Stimulated activated CD8-positive, alpha-beta memory T cell treated with anti-CD3 and anti-CD28 coated beads, Interleukin-15, amount 100 ng/mL, for 48 hours (primary cell): ENCODE data around the gene ATF6.
"Not testable (repeated sequence)": the region's sequence is repeated elsewhere in the genome, so short reads cannot be mapped to it uniquely, and the experiment has no call there.

Experiments
- DNase-seq, 2 donors: peaks; one replicate each; pipeline ENCODE4 v3.0.0-alpha.2; 2020; ENCODE audit warnings: low read depth in 2 of 2

The ATF6 gene

DNA sequence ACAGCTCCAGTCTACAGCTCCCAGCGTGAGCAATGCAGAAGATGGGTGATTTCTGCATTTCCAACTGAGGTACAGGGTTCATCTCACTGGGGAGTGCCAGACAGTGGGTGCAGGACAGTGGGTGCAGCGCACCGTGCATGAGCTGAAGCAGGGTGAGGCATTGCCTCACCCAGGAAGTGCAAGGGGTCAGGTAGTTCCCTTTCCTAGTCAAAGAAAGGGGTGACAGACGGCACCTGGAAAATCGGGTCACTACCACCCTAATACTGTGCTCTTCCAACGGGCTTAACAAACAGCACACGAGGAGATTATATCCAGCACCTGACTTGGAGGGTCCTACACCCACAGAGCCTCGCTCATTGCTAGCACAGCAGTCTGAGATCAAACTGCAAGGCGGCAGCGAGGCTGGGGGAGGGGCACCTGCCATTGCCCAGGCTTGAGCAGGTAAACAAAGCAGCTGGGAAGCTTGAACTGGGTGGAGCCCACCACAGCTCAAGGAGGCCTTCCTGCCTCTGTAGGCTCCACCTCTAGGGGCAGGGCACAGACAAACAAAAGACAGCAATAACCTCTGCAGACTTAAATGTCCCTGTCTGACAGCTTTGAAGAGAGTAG, 66.3 kb downstream of the ATF6 start:
- DNase-seq = not testable (repeated sequence)

DNA sequence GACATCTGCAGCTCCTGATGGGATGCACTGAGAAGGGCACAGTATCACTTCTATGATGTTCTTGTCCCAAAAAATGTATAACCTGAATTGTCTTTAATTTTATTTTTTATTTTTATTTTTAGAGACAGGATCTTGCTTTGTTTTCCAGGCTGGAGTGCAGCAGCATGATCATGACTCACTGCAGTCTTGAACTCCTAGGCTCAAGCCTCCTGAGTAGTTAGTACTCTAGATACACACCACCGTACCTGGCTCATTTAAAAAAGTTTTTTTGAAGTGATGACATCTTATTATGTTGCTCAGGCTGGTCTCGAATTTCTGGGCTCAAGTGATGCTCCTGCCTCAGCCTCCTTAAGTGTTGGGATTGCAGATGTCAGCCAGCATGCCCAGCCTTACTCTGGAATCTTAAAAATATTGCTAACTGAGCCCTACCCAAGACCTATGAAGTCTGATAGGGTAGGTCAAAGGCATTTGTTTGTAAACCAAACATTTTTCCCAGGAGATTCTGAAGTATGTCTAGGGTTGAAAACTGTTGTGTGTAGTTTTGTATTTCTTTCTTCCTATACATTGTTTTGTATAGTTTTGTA, 68.9 kb downstream of the ATF6 start:
- DNase-seq = no peak

DNA sequence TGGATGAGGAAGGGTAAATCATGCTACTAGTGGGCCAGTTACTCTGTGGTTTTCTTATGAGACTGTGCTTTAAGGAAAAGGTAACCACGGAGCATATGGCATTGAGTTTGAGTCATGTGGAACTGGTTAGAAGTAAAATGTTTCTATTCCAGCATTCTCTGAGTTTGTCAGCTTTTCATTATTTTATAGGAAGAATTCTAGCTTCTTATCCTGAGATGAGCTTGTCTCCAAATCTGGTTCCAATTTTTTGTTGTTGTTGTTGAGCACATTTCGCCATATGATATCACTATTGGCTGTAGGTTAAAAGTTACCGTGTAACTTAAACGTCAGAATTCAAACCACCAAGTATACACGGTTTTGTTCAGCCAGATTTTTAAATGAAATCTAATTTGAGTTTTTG, 69.9 kb downstream of the ATF6 start:
- no peak for DNase-seq

DNA sequence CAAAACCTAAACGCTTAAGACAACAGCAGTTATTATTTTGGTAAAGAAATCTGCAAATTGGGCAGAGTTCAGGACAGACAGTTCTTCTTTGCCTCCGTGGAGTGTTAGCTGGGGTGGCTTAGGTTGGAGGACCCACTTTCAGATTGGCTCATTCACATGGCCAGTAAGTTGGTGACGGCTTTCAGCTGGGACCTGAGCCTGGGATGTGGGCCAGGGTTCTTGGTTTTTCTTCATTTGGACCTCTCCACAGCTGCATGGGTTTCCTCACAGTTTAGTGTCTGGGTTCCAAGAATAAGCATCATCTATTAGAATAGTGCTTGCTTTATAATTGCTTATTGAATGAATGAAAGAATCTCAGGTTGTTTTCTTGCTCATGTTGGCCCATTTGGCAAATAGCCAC, 72.2 kb downstream of the ATF6 start:
- DNase-seq = no peak

DNA sequence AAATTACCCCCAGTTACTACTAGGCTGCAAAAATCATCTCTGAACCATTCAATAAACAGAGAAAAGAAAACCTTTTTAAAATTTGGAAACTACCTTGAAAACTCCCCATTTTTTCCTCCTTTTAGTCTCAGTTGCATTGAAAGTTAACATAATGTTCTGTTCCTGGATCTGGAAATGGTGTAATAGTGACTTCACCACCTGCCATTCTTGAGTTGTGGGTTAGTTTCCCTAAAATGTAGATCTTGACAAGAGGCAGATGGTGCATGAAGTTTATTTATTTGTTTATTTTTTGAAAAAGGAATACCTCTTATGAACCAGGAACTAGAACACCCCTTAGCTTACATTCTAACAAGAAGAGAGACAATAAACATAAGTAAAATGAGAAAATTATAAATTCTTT, 72.8 kb downstream of the ATF6 start:
- no peak for DNase-seq

DNA sequence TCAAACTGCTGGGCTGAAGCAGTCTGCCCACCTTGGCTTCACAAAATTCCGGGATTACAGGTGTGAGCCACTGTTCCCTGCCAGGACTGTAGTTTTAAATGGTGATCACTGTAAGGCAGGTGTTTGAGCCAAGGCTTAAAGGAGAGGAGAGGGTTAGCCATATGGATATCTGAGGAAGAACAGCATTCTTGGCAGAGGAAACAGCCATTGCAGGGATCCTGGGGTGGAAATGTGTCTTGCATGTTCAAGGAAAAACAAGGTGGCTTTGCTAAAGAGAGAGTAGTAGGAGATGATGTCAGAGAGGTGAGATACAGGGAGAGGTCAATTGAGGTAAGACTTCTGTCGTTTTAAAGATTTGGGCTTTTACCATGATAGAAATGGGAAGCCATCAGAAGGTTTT, 73.5 kb downstream of the ATF6 start:
- DNase-seq = no peak

DNA sequence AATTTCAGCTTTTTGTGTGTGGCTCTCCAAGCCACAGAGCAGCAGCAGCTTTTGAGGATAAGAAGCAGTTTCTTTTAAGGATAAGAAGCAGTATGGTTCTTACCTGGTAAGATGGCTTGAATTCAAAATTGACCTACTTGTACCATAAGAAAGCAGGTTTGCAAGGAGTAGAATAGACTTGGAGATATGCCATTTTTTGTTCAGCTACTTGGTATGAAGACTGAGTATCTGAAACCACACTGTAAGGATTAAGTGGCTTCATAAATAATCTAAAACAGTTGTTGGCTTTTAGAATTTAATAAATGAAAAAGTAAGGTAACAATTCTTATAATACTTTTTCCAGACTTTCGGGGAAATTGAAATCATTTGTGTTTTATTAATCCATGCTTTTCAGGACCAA, 74.2 kb downstream of the ATF6 start:
- DNase-seq = no peak

DNA sequence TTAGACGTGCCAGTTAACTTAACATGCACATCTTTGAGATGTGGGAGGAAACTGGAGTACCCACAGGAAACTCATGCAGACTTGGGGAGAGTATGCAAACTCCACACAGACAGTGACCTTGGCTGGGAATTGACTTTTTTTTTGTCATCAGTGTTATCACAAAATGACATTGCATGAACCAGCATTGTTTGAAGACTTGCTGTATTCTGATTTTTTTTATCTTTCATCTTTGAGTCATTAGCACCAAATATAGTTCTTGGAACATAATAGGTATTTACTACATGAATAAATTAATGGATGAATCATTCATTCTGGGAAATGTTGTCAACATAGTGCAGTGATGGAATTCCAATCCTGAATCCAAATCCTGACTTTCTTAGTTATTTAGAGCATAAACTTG, 77.0 kb downstream of the ATF6 start:
- DNase-seq = no peak

DNA sequence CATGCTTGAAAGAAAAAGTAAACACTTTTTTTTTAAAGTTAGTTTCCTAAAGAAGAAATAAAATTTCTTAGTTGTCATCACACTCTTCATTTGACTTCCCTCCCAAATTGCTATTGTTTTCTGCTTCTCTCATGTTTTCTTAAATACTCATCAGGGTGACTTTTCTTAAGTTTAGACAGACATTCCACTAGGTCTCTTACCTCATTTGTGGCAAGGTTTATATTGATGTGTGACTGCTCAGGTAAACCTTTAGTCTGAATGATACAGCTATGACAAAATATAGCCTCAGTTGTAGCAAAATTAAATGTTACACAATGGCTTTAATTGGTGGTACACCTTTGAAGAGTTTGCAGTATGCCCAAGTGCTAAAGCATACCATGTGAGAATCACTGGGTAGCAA, 78.6 kb downstream of the ATF6 start:
- no peak for DNase-seq

DNA sequence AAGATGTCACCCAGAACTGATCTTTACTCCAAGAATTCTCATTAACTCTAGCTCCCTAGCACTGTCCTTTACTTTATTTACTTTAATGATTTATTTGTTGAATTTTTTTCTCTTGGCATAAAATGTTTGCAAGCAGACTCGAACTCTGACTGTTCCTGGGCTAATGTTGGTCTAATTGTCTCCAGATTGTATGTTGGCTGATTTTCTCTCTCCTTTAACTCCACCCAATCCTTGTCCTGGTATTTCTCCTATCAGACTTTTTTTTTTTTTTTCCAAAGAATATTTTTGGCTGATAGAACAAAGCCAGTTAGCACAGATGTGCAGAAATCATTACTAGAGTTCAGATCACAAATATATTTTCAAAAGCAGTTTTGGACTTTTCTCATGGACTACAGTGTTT, 82.6 kb downstream of the ATF6 start:
- DNase-seq = no peak

DNA sequence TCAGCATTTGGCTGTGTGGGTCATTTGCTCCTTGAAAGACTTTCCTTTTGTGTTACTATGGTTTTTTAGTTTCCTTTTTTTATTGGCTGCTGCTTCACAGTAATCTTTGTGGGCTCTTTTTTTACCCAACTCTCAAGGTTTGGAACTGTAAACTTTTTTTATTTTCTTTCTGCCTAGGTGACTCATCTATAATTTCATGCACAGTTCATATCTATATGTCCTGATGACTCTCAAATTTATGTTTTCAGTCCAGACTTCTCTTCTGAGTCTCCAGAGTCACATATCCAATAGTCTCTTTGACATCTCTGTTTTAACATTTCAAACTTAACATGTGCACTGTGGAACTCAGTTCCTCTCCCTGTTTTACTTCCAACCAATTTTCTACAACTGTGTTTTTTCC, 83.4 kb downstream of the ATF6 start:
- no peak for DNase-seq

DNA sequence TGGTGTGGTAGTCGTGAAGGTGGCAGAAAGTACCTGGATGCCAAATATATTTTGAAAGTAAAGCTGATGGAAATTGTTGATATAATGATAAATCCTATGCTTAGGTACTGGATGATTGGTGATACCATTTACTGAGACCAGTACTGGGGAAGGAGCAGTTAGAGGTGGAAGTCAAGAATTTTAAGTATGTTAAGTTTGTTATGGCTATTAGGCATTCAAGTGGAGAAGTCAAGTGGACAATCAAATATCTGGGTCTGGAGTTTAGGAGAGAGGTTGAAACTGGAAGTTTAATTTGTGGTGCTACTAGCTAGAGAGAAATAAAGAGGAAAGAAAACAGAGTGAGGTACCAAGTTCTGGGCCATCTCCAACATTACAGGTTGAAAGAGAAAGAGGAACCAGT, 89.1 kb downstream of the ATF6 start:
- no peak for DNase-seq

DNA sequence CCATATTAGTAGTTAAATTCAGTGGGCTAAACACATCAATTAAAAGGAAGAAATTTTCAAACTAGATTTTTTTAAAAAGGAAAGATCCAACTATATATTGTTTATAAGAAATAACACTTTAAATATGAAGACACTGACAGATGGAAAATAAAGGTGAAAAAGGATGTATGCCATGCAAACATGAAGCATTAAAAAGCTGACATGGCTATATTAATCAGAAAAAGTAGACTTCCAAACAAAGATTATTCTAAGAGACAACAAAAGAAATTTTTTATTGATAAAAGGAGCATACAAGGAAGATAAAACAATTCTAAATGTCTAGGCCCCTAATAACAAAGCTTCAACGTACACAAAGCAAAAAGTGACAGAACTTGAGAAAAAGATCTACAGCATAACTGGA, 92.2 kb downstream of the ATF6 start:
- no peak for DNase-seq

DNA sequence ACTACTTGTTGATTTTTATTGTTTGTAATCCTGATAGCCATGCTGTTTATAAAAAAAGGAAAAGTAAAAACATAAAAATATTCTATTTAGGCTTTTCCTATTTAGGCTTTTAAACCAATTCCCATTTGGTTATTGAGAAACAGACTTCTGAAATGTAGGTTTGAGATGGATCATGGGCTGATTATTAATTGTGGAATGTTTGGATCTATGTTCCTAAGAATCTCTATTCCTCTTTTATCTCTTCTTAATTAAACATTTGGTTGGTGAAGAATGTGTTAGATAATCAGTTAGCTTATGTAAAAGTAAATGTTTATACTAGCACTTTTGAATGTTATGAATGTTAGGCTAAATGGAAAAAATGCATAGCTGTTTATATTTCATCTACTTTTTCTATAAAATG, 97.4 kb downstream of the ATF6 start:
- no peak for DNase-seq

DNA sequence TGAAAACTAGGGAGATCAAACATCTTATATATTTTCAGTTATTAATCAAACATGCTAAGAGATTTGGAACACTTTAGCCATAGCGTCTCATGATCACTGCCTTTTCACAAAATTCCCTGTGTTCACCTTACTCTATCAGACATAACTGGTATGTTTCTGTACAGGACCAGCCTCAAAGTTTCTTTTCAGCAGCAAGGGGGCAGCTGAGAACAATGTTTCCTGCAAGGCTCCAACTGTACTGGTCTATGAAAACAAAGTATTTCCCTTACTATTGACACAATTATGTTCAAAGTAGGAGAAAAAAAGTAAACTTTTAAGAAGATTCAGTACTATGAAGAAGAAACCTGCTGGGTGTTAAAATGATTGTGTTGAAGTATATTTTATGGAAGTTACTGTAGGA, 98.5 kb downstream of the ATF6 start:
- no peak for DNase-seq

DNA sequence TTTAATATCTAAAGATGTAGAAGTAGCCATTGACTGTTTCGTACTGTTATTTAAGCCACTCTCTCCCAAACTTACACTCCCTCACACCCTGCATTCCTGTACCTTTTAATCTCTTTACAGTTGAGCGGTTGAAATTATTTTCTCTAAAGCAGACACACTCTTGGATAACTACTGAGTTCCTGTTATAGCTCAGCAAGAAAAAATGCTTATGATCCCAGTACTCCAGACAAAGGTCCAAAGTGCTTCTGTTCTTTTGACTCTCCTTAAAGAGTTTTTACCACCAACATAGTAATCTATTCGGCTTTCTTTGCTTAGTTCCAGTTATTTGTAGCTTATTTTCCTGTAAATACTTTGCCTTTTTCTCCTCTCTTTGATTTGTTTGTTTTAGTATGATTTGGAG, 100.1 kb downstream of the ATF6 start:
- DNase-seq = no peak

DNA sequence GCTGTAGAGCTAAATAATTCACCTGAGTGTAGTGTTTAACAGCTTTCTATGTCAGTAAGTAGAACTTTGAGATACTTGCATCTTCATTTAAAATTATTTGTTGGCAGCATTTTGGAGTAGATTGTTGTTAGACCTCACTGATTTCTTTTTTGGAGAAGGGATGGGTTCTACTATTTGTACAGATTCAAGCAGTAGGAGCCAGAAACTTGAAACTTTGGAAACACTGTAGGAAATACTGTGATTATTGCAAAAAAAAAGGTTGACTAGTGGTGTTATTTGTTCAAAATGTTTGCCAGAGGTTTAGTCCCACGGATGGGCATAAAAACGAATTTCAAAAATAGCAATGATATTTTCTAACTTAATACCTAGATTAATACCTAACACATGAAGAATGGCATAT, 102.7 kb downstream of the ATF6 start:
- no peak for DNase-seq

DNA sequence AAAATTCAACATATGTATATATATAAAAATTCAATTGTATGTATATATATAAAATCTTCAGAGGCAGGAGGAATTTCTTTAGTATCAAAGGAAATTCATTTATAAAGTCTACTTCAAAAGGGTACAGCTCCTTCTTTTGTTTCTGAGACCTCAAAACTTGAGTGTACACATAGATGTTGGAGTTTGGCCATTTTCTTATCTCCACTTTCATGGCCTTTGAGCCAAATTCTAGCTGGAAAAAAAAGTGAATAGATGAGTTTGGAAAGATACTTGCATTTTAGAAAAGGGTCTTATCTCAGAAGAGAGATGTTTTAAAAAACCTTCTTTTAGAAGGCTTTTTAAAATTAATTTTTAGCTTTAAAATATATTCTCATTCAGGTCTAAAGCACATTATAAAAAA, 103.2 kb downstream of the ATF6 start:
- DNase-seq = no peak

DNA sequence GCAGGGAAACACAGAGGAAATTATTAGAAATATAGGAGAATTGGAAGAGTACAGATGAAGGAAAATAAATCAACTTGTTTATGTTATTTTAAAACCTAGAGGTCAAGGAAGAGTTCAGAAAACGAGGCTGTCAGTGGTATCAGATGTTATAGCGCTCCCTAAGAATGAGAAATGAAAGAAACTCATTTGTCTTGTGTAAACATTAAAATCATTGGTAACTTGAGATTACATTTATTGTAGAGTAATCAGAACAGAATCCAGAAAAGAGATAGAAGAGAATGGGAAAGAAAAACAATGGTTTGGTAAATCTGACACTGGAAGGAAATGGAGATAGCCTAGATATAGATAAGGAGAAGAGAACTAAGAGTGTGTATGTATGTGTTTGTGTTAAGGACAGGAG, 106.4 kb downstream of the ATF6 start:
- DNase-seq = no peak

DNA sequence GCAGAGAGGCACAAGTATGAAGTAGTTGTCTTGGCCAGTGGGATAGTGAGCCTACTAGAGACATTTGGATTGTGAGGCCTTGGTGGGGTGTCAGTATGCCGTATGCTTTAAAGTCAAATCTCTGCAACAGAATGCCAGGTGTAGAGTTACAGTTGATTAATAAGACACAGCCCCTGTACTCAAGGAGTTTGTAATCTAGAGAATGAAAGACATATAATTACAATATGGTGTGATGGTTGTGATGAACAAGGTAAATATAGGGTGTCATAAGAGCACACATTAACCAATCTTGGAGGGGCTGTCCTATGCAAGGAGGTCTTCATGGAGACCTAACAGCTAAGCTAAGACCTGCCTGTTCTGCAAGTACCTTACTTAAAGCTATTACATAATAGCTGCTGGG, 113.1 kb downstream of the ATF6 start:
- no peak for DNase-seq

DNA sequence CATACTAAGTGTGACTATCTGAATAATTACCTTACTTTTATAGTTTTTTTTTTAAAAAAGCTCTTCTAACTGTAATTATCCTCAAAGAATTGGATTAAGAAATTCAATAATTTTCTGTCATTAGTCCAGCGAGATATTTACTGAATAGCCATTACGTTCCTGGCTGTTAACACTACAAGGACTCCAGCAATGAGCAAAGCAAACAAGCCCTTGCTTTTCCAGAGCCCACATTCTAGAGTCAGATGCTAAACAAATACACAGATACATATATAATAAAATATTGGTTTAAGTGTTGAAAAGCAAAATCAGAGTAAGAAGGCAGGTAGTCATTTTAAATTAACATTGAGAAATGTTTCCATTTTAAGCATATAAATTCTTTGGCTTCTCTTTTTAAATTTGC, 118.4 kb downstream of the ATF6 start:
- DNase-seq = no peak

DNA sequence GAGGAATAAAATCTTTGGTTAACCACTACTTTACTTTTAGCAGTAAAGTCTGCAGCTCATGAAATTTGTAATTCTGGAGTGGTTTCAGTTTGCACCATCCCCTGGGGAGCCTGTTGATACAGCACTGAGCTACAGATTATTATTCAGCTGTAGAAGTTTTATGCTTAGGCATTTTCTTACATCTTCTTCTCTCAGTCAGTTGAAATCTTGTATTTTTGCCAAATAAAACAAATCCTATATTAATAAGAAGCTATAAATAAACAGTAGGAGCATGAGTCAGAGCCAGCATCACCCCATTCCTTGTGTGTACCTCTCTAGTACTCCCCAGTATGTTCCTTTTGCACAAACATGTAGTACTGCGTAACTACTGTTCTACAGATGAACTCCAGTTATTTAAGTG, 118.9 kb downstream of the ATF6 start:
- no peak for DNase-seq

DNA sequence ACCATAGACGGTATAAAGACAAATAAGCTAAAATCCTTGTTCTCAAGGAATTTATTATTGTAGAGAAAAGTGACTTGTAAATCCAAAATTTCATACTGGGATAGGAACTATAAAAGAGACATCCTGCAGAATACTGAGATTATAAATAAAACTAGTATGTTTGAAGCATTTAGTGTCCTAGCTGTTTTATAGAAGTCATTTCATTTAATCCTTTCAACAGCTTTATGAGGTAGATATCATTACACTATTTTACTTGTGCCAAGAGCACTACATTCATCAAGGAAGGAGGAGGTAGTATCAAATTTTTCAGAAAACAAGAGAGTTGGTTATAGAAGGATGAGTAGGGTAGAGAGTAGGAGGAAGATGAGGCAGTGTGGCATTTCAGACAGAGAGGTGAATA, 119.6 kb downstream of the ATF6 start:
- DNase-seq = no peak

DNA sequence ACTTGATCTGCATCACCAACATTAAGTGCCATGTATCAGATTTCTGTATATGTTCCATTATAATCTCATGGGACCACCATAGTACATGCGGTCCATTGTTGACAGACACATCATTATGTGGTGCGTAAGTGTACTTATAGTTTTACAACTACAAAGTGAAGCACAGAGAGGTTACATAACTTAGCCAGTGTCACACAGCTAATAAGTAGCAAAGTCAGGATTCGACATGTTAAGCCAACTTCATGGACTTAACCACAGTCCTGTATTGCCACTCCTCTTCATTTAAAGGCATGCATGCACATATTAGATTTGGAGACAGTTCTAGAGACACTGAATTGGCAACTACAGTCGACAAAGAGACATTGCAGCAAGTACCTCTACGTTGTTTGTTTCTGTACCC, 120.5 kb downstream of the ATF6 start:
- DNase-seq = no peak
